HepG2 (cell line): Measurements from ENCODE around the gene PXDC1. TPM values are rescaled to one million over a fixed set of nuclear protein-coding genes. Genes with fewer than 3 reads are reported as not detected.

ENCODE experiments used
- ATAC-seq: fragments of 200-7000 bp; cut with Tn5 transposase; 3 replicates; pipeline ENCODE4 v1.9.1; 2020; ENCODE audit warnings: mild to moderate bottlenecking, moderate library complexity
- BruUV-seq: library from RNA; stranded (reverse); fragments of 400-500 nt; replicated peaks from 2 replicates; lab custom pipeline; 2021; lab: Mats Ljungman, UMichigan
- CTCF ChIA-PET: fragments of 300-600 bp; formaldehyde crosslinking; extraction: SDS; loops from one replicate; lab custom pipeline; 2021; ENCODE audit warnings: low total read pairs, inconsistent platforms, low intra/inter-chr PET ratio; lab: Yijun Ruan, JAX
- POLR2A ChIA-PET: fragments of 350-600 bp; sonication (Branson Sonifier 250); formaldehyde crosslinking; loops from one replicate; lab custom pipeline; 2020; ENCODE audit warnings: antibody characterized with exemption, inconsistent platforms; lab: Yijun Ruan, JAX
- DNase-seq: peaks from one replicate; pipeline ENCODE4 v3.0.0-alpha.2; 2015; ENCODE audit warnings: low spot score
- FAIRE-seq: peaks from 3 replicates; lab custom pipeline; 2011; peaks lifted over from hg19 to GRCh38; lab: Jason Lieb, UNC
- H2AFZ ChIP-seq: one replicate; pipeline ENCODE4 v1.6.1; 2011; ENCODE audit warnings: low read length, inconsistent platforms
- H3K27ac ChIP-seq: fragments of 300-600 bp; 3 replicates; pipeline ENCODE4 v1.8.0; 2011; ENCODE audit warnings: mixed run types, mild to moderate bottlenecking, mixed read lengths, low read length, inconsistent platforms; ENCODE audit not compliant: insufficient read depth; ENCODE audit errors: extremely low read length
- H3K27me3 ChIP-seq, 2 experiments: fragments of 200-600 bp in 1 of 2; 2 replicates in 1 of 2; 3 replicates in 1 of 2; pipeline versions ENCODE4 v1.6.0 to v1.8.0; 2011; ENCODE audit warnings: low read length in 2 of 2, mild to moderate bottlenecking in 2 of 2, moderate library complexity in 2 of 2, inconsistent platforms in 1 of 2; ENCODE audit not compliant: insufficient read depth in 2 of 2, control insufficient read depth in 1 of 2
- H3K36me3 ChIP-seq, 2 experiments: fragments of 200-600 bp in 1 of 2; replicated peaks in 1 of 2; 2 replicates in 1 of 2; 3 replicates in 1 of 2; pipeline versions ENCODE4 v1.5.1 to v1.8.0; 2011; ENCODE audit warnings: low read length in 2 of 2, inconsistent platforms in 1 of 2; ENCODE audit not compliant: insufficient read depth in 2 of 2, control insufficient read depth in 1 of 2
- H3K4me1 ChIP-seq: 2 replicates; pipeline ENCODE4 v1.5.1; 2012; ENCODE audit warnings: low read length, inconsistent platforms; ENCODE audit not compliant: insufficient read depth
- H3K4me2 ChIP-seq: 2 replicates; pipeline ENCODE4 v1.6.0; 2011; ENCODE audit warnings: low read depth, low read length, inconsistent platforms
- H3K4me3 ChIP-seq, 3 experiments: fragments of 200-600 bp in 1 of 3; sonication (generic), shearing (Covaris generic) in 1 of 3; replicated peaks in 1 of 3; 2 replicates each; pipeline ENCODE4 v1.5.1; 2011 to 2016; ENCODE audit warnings: low read length in 3 of 3, inconsistent platforms in 2 of 3, low read depth in 2 of 3, mild to moderate bottlenecking in 2 of 3, control low read depth in 1 of 3, mixed read lengths in 1 of 3; ENCODE audit not compliant: insufficient read depth in 1 of 3
- H3K79me2 ChIP-seq: one replicate; pipeline ENCODE4 v1.6.1; 2011; ENCODE audit warnings: low read length, inconsistent platforms; ENCODE audit not compliant: insufficient read depth
- H3K9ac ChIP-seq: 2 replicates; pipeline ENCODE4 v1.6.0; 2011; ENCODE audit warnings: mild to moderate bottlenecking, low read depth, low read length, inconsistent platforms; ENCODE audit not compliant: insufficient read depth
- H3K9me3 ChIP-seq: 2 replicates; pipeline ENCODE4 v1.5.1; 2012; ENCODE audit warnings: mild to moderate bottlenecking, low read length
- H4K20me1 ChIP-seq: 2 replicates; pipeline ENCODE4 v1.6.0; 2011; ENCODE audit warnings: inconsistent platforms, mild to moderate bottlenecking, low read length, moderate library complexity; ENCODE audit not compliant: insufficient read depth
- BATF2 ChIP-seq: sonication (generic); formaldehyde crosslinking; IDR thresholded peaks from 2 replicates; pipeline ENCODE4 v1.8.0; 2022; ENCODE audit warnings: mild to moderate bottlenecking, missing genetic modification reagents, moderate library complexity
- ETS1 ChIP-seq: sonication (generic); formaldehyde crosslinking; IDR thresholded peaks from 2 replicates; pipeline ENCODE4 v1.4.0; 2020; ENCODE audit warnings: missing genetic modification reagents
- HNRNPL ChIP-seq: fragments of 200-400 bp; formaldehyde crosslinking; IDR thresholded peaks from 2 replicates; pipeline ENCODE4 v1.6.1; 2017; ENCODE audit warnings: mild to moderate bottlenecking, low read depth, low read length
- NKX3-1 ChIP-seq: sonication (generic); formaldehyde crosslinking; IDR thresholded peaks from 2 replicates; pipeline ENCODE4 v1.5.0; 2020; ENCODE audit warnings: missing genetic modification reagents
- XBP1 ChIP-seq: sonication (generic); formaldehyde crosslinking; IDR thresholded peaks from 2 replicates; pipeline ENCODE4 v1.5.0; 2020; ENCODE audit warnings: missing genetic modification reagents
- WGBS: methylation state at CpG from one replicate; pipeline ENCODE4 v1.1.6; 2017; ENCODE audit warnings: low lambda C conversion rate; 5-methylcytosine and 5-hydroxymethylcytosine counted together
- in situ Hi-C: cut with HindIII; loops from 2 replicates; pipeline ENCODE4 v1.10.0; 2017; ENCODE audit warnings: low pct_unique_long_range_greater_than_20kb; ENCODE audit not compliant: extremely low pct_ligation_motif_present
- intact Hi-C: fragments of 100-400 bp; cut with micrococcal nuclease; formaldehyde crosslinking; loops from one replicate; pipeline ENCODE4 v1.10.0; 2022; ENCODE audit not compliant: unreplicated experiment
- polyA plus RNA-seq, 8 experiments: library from polyadenylated mRNA; depleted of rRNA in 3 of 8; stranded (reverse) in 7 of 8; unstranded in 1 of 8; fragments of >200 nt; fragmentation: Illumina TruSeq in 4 of 8; extraction: Trizol in 4 of 8; gene quantifications; 2 replicates each; pipeline versions ENCODE4 v1.2.1 to v1.2.3, GENCODE V29; 2011 to 2016; ENCODE audit warnings: low read depth in 4 of 8, missing spikeins in 1 of 8, mixed read lengths in 1 of 8; ENCODE audit not compliant: insufficient read depth in 1 of 8
- total RNA-seq, 5 experiments: library from RNA; depleted of rRNA; stranded (reverse); fragments of >200 nt; fragmentation: Illumina TruSeq; extraction: Trizol; gene quantifications; 2 replicates each; pipeline ENCODE4 v1.2.3, GENCODE V29; 2016; ENCODE audit warnings: low read depth in 1 of 5
- TF ChIP-seq, protein P1 (sequence below): sonication (generic); formaldehyde crosslinking; IDR thresholded peaks from 2 replicates; pipeline ENCODE4 v1.9.0; 2021; ENCODE audit warnings: missing genetic modification reagents, borderline replicate concordance
- TF ChIP-seq, protein P2 (sequence below): sonication (generic); formaldehyde crosslinking; IDR thresholded peaks from 2 replicates; pipeline ENCODE4 v1.4.0; 2020; ENCODE audit warnings: missing genetic modification reagents

PXDC1 gene
- total and polyA plus RNA-seq, 2 of the 13 experiments (the other 11 are each of a cell fraction or from before 2014, with no cell fraction given) = 32.4 to 34.7 TPM

DNA sequence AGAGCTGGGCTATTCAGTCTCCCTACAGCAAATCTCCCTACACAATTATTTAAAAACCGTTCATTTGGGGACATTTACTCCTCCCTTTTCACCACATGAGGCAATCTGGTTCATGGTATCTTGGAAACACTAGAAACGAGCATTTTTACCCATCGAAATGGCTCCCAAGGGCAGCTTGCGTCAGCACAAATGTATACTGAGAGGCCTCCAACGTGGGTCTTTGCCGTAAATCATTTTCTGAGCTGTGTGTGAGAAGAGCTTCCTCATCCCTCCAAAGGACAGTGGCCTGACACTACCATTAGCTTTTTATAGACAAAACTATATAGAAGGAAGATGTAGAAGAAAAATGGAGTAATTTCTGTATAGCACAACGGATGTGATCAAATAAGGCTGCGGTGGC is 30.0 kb upstream of the PXDC1 start (continued):
- TF ChIP-seq, protein P1, sequence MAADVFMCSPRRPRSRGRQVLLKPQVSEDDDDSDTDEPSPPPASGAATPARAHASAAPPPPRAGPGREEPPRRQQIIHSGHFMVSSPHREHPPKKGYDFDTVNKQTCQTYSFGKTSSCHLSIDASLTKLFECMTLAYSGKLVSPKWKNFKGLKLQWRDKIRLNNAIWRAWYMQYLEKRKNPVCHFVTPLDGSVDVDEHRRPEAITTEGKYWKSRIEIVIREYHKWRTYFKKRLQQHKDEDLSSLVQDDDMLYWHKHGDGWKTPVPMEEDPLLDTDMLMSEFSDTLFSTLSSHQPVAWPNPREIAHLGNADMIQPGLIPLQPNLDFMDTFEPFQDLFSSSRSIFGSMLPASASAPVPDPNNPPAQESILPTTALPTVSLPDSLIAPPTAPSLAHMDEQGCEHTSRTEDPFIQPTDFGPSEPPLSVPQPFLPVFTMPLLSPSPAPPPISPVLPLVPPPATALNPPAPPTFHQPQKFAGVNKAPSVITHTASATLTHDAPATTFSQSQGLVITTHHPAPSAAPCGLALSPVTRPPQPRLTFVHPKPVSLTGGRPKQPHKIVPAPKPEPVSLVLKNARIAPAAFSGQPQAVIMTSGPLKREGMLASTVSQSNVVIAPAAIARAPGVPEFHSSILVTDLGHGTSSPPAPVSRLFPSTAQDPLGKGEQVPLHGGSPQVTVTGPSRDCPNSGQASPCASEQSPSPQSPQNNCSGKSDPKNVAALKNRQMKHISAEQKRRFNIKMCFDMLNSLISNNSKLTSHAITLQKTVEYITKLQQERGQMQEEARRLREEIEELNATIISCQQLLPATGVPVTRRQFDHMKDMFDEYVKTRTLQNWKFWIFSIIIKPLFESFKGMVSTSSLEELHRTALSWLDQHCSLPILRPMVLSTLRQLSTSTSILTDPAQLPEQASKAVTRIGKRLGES (CRISPR knock-in tag) = no peak
- no peak for TF ChIP-seq ETS1 (CRISPR knock-in tag)
- TF ChIP-seq XBP1 (CRISPR knock-in tag) = no peak
- no peak for TF ChIP-seq HNRNPL

GRCh38 chr6:3779574-3779849 is 28.0 kb upstream of the PXDC1 start:
- Histone ChIP-seq H3K79me2 (no peaks in the 10 kb centered on the region), H3K36me3 (no peaks in the 10 kb centered on the region), H3K4me2 (no peak overlapping the region), H3K9me3 (no peaks in the 10 kb centered on the region), H4K20me1 (no peaks in the 10 kb centered on the region), H3K27ac (no peak overlapping the region), H3K4me1 (peaks cover 47% of the 10 kb centered on the region)
- intact Hi-C loops = no loop called here
- ATAC-seq (no peak), DNase-seq (no peak), FAIRE-seq (no peak)
- WGBS = 84% methylated on average over 6 of the region's 6 CpGs
- POLR2A ChIA-PET = interaction anchor here (2.0 kb wide), 1 partner anchor 10 kb away, joined by 5 read pairs; no protein-coding TSS in a partner anchor
- TF ChIP-seq BATF2 (CRISPR knock-in tag) = no peak
- TF ChIP-seq, protein P2, sequence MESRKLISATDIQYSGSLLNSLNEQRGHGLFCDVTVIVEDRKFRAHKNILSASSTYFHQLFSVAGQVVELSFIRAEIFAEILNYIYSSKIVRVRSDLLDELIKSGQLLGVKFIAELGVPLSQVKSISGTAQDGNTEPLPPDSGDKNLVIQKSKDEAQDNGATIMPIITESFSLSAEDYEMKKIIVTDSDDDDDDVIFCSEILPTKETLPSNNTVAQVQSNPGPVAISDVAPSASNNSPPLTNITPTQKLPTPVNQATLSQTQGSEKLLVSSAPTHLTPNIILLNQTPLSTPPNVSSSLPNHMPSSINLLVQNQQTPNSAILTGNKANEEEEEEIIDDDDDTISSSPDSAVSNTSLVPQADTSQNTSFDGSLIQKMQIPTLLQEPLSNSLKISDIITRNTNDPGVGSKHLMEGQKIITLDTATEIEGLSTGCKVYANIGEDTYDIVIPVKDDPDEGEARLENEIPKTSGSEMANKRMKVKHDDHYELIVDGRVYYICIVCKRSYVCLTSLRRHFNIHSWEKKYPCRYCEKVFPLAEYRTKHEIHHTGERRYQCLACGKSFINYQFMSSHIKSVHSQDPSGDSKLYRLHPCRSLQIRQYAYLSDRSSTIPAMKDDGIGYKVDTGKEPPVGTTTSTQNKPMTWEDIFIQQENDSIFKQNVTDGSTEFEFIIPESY (CRISPR knock-in tag) = 0 out of 2 replicates have a peak, but pooled peaks have one; percentile 19
- no peak for TF ChIP-seq NKX3-1
- TF ChIP-seq, all 625 proteins: peak for 1
- H3K9ac ChIP-seq = no peak overlapping the region
- no peaks in the 10 kb centered on the region; a peak in 1 of 5 replicates for H3K27me3 ChIP-seq
- no TSS peak for BruUV-seq
- in situ Hi-C loops = no loop called here
- CTCF ChIA-PET = no interaction called here
- no peak overlapping the region for H3K4me3 ChIP-seq
- no peak overlapping the region for H2AFZ ChIP-seq
